Activated naive CD4-positive, alpha-beta T cell treated with anti-CD3 and anti-CD28 coated beads, Interleukin-2, amount 50 U/mL, for 72 hours (primary cell): ENCODE measurements around the gene PPP1R14B. TPM values are rescaled to one million over a fixed set of nuclear protein-coding genes. Genes with fewer than 3 reads are reported as not detected.
"Not testable (repeated sequence)": the region's sequence is repeated elsewhere in the genome, so short reads cannot be mapped to it uniquely, and the experiment has no call there.

ENCODE experiments used
- ATAC-seq, 2 donors: fragments of 150-1000 bp; cut with Tn5 transposase; 2 replicates each; pipeline ENCODE4 v1.10.0; 2021; ENCODE audit warnings: mild to moderate bottlenecking in 2 of 2, moderate library complexity in 2 of 2
- DNase-seq, 2 donors: peaks; one replicate each; pipeline ENCODE4 v3.0.0; 2021 to 2022; ENCODE audit warnings: low spot score in 2 of 2
- H3K27ac Mint-ChIP-seq, 2 donors: one replicate each; pipeline ENCODE4 v1.8.0; 2022; ENCODE audit warnings: mild to moderate bottlenecking in 2 of 2, mixed read lengths in 2 of 2
- H3K36me3 Mint-ChIP-seq, 2 donors: one replicate each; pipeline ENCODE4 v1.8.0; 2022; ENCODE audit warnings: mixed read lengths in 2 of 2
- H3K9me3 Mint-ChIP-seq, 2 donors: one replicate each; pipeline ENCODE4 v1.8.0; 2022; ENCODE audit warnings: mixed read lengths in 2 of 2
- total RNA-seq, 2 donors: library from RNA; stranded (reverse); gene quantifications; one replicate each; pipeline ENCODE4 v1.2.3, GENCODE V29; 2022

Gene PPP1R14B
- total RNA-seq, 2 donors from 2014 or later, result 177 to 262 TPM

DNA sequence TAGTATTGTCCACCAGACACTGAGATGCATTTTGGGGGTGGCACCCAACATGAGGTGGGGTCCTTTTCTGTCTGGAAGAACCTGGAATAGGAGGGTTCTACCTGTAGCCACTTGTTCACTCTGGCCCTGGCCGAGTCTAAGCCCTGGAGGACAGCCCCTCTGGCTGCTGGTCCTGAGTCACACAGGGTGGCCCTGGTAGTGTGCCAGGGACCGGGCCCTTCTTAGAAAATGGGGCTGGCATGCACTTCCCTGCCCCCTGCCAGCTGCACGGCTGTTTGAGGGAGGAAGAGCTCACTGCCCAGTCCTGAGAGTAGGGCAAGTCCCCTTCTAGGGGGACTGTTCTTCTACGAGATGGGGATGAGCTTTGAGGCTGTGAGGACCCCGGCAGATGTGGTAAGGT is 6.7 kb upstream of the PPP1R14B start:
- ATAC-seq, result no peak
- Mint-ChIP-seq H3K36me3 (no peaks in the 10 kb centered on the region), H3K27ac (peak overlapping the region in 1 of 2 donors; percentile 46), H3K9me3 (no peaks in the 10 kb centered on the region)
- no peak for DNase-seq

DNA sequence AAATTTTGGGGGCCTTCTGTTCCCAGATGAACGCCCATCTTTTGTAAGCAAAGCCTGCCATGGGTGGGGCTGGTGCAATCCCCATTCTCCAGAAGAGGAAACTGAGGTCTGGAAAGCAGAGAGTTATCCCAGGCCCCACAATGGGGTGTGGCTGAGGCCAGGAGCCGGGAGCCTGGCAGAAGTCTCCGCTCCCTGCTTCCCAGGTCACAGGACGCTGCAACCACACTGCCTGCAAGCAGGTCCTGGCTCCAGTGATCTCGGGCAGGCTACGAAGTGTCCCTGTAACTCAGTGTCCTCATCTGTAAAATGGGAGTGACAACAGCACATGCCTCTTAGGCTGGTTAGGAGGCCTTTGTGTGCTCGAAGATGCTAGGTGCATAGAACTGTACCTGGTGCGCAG is 6.3 kb upstream of the PPP1R14B start:
- ATAC-seq (no peak), DNase-seq (no peak)
- Mint-ChIP-seq H3K36me3 (no peaks in the 10 kb centered on the region), H3K27ac (no peak overlapping the region), H3K9me3 (no peaks in the 10 kb centered on the region)

DNA sequence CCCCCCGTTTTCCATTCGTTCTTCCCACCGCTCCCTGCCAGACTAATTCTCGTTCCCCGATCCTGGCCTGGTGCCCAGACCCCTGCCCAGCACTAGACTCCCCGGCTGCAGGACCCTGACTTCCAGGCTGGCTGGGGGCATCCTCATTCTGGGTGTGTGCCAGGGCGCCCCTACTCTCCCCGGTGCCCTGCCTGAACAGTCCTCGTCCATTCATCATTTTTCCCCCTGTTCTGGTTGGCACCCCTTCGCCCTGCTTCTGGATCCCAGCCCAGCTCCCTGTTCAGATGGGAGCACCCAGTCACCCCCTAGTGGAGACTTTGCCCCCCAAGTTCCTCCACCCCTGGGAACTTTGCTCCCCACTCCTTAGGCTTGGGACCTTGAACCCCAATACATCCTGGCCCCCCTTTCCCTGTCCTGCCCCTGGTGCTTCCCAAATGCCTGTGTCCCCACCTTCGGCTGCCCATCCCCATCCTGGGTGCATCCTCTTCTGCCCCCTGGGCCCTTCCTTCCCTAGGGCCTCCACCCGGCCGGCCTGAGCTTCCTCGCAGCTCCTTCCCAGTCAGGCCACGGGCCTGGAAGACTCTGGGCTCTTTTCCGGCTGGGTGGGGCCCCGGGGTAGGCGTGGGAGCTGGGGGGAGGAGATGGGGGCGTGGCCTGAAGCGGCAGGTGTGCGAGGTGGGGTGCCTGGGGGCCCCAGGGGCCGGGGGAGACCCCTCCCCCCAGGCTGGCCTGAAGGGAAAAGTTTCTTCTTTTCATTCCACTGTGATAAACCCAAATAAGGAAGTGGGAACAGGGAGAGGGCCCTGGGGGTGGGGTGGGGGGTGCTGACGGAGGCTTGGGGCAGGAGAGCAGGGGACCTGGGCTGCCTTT is 5.5 kb upstream of the PPP1R14B start:
- Mint-ChIP-seq H3K27ac (peak overlapping the region; percentile 55 to 57), H3K36me3 (no peaks in the 10 kb centered on the region), H3K9me3 (no peaks in the 10 kb centered on the region)
- DNase-seq, result no peak
- peak in 1 of 2 donors; percentile 4 for ATAC-seq

GRCh38 chr11:64251753-64252002 is 4.9 kb upstream of the PPP1R14B start:
- ATAC-seq (no peak), DNase-seq (no peak)
- Mint-ChIP-seq H3K9me3 (no peaks in the 10 kb centered on the region), H3K27ac (peak overlapping the region in 1 of 2 donors; percentile 55), H3K36me3 (no peaks in the 10 kb centered on the region)

GRCh38 chr11:64251016-64251752 is 4.4 kb upstream of the PPP1R14B start, which contains the start of gene PLCB3:
TSS of gene PLCB3 (plus strand) at chr11:64251530. CDS start at chr11:64251650, 120 bp downstream.
- Mint-ChIP-seq H3K27ac (peak within 1 kb of the TSS; percentile 55 to 57), H3K36me3 (no peaks in the 10 kb centered on the region), H3K9me3 (no peaks in the 10 kb centered on the region)
- ATAC-seq (peak; percentile 73 to 74), DNase-seq (peak in 1 of 2 donors; percentile 79)

GRCh38 chr11:64250415-64251015 is 3.8 kb upstream of the PPP1R14B start:
- DNase-seq (no peak), ATAC-seq (no peak)
- Mint-ChIP-seq H3K27ac (no peak overlapping the region), H3K9me3 (no peaks in the 10 kb centered on the region), H3K36me3 (peaks cover 6% of the 10 kb centered on the region in 2 donors)

DNA sequence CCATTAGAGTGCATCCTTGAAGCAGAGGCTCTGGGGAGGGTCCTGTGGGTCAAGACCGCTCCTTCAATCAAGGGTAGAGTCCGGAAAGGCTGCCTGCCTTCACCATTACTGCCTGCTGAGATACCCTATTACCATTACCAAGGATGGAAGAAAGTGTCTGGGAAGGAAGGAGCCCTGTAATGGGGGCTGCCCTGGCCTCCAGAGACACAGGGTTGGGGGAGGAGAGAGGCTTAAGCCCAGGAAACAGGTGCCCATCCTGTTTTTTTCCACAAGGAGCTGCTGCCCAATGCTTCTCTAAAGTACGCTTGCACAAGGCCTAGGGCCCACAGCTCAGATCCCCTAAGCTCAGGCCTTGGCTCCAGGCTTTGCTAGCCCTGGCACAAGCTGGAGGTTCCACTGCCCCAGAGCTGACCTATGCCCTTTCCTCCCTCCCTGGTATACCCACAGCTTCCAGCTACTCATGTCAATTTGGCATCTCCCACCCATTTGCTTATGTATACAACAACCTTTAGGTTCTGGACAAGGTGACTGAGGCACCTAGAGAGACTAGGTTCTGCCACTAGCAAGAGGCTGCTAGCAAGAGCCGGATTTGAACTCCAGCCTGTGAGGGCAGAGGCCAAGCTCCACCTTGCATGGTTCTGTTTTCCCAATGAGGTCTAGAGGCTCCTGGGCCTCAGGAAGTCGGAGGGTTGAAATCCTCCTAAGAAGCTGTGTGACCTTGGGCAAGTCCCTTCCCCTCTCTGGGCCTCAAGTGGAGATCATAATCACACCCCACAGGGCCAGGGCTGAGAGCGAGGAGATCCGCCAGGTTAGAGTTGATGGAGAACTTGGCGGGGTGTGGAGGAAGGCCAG is 3.0 kb upstream of the PPP1R14B start:
- no peak overlapping the region for H3K27ac Mint-ChIP-seq
- no peaks in the 10 kb centered on the region for H3K9me3 Mint-ChIP-seq
- ATAC-seq (no peak), DNase-seq (no peak)
- H3K36me3 Mint-ChIP-seq, result peaks cover 6% of the 10 kb centered on the region in 2 donors

DNA sequence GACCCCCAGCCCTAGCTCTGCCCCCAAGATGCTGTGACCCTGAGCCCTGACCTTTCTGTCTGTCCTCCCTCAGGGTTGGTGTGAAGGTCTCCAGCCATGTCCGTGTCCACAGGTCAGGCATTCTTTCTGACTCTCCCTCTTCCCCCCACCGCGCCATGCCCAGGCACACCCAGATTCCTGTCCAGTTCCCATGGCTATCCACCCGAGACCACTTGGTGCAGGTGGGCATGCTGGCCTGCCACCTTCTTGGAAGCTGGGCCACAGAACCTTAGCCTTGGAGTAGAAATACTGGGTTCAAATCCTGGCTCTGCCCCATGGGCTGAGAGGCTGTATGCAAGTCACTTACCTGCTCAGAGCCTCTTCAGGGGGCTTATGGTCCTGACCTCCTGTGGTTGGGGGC is 2.3 kb upstream of the PPP1R14B start:
- H3K27ac Mint-ChIP-seq, result no peak overlapping the region
- no peak for ATAC-seq
- H3K36me3 Mint-ChIP-seq, result peaks cover 6% of the 10 kb centered on the region in 2 donors
- no peak for DNase-seq
- no peaks in the 10 kb centered on the region for H3K9me3 Mint-ChIP-seq

GRCh38 chr11:64248578-64248977 is 1.8 kb upstream of the PPP1R14B start:
- H3K27ac Mint-ChIP-seq, result no peak overlapping the region
- DNase-seq (no peak), ATAC-seq (no peak)
- H3K36me3 Mint-ChIP-seq, result peaks cover 6 to 9% of the 10 kb centered on the region in 2 donors
- H3K9me3 Mint-ChIP-seq, result no peaks in the 10 kb centered on the region

DNA sequence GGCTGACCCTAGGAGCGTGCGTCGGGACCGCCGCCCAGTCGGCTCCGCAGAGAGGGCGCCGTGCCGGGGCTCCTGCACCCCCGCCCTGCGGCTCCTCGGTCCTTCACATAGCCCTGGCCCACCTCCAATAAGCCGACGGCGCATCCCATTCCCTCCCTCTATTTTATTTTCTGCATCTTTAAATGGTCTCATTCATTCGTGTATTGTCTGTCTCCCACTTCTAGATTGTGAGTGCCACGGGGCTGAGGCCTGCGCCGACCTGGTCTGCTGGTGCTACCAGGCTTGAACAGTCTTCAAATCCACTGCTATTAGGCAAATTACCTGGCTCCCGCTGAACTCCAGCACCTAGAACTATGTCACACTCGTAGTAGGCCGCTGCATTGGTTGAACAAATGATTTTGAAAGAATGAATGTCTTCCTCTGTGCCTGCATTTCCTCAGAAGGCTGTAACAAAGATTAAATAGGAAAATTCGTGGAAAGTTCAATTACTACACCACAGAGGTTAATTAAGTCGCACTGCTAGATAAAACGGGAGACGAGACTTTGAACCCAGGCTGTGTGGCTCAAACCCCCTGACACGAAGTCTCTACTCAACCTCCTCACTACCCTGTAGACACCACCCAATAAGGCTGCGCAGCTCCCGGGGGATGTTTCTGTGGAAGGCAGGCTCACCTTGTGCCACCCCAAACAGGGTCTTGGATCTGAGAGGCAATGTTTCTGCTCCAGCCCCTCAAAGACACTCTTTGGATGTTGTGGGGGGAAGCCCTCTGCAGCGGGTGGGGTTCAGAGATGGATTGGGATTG is 1.2 kb upstream of the PPP1R14B start:
- peak overlapping the region in 1 of 2 donors; percentile 65 for H3K27ac Mint-ChIP-seq

DNA sequence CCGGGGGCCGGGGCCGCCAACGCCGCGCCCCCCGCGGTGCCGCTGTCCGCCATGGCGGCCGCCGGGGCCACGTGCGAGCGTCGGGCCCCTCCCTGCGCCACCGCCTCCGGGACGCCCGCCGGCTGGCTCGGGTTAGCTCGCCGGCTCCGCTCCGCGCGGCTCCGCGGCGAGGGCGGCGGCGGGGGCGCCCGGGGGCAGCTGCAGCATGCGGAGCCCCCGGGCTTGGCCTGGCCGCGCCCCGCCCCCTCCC is 197 bp downstream of the PPP1R14B start:
- not testable (repeated sequence) for DNase-seq, H3K9me3 Mint-ChIP-seq
- Mint-ChIP-seq H3K27ac (peak overlapping the region in 1 of 2 donors; percentile 93), H3K36me3 (peaks cover 6 to 16% of the 10 kb centered on the region in 2 donors)
- ATAC-seq, result peak; percentile 3 to 29

More for the DNA sequence above, 1.2 kb upstream of the PPP1R14B start:
- no peak for DNase-seq
- Mint-ChIP-seq H3K36me3 (peaks cover 6 to 16% of the 10 kb centered on the region in 2 donors), H3K9me3 (no peaks in the 10 kb centered on the region)
- no peak for ATAC-seq

DNA sequence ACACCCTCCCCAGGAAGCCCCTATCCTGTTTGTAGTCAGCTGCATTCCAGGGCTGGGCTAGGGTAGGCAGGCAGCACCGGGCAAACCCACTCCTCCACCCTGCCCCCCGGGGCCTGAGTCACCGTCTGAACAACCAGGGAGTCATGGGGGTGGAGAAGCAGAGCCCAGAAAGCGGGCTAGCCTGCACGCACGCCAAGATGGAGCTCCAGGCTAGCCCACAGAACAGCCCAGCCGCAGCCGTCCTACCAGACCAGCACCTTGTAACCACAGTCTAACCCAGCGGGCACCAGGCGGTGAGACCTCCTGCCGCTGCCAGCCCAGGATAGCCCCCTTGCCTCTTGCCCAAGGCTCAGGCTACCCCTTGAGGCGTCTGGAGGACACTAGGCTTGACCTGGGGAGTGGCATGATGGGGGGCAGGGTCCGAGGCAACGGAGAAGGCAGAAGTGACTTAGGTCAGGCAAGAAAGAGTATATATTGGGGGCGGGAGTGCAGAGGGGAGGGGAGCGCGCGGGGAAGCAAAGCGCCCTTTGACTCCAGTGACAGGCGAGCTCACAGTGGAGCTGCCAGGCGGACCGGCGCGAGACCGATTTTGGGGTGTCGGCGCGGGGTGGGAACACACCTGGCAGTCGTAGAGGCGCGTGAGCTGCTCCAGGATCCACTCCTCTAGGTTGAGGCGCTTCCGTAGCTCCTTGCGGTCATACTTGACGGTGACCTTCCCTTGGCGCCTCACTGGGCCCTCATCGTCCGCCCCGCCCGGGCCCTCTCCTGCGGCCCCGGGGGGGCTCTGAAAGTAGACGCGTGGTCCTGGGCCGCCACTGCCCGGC is 734 bp downstream of the PPP1R14B start:
- no peaks in the 10 kb centered on the region for H3K9me3 Mint-ChIP-seq
- peak; percentile 72 to 87 for DNase-seq
- peak in 1 of 2 donors; percentile 55 for ATAC-seq
- peaks cover 6 to 16% of the 10 kb centered on the region in 2 donors for H3K36me3 Mint-ChIP-seq
- peak overlapping the region; percentile 91 to 93 for H3K27ac Mint-ChIP-seq

GRCh38 chr11:64245401-64245796 is 1.3 kb downstream of the PPP1R14B start:
- Mint-ChIP-seq H3K36me3 (peaks cover 7 to 16% of the 10 kb centered on the region in 2 donors), H3K9me3 (no peaks in the 10 kb centered on the region), H3K27ac (peak overlapping the region; percentile 91 to 93)
- DNase-seq, result no peak
- ATAC-seq, result no peak

GRCh38 chr11:64244966-64245365 is 1.8 kb downstream of the PPP1R14B start:
- no peaks in the 10 kb centered on the region for H3K9me3 Mint-ChIP-seq
- H3K36me3 Mint-ChIP-seq, result peaks cover 11 to 16% of the 10 kb centered on the region in 2 donors
- DNase-seq, result no peak
- peak overlapping the region in 1 of 2 donors; percentile 93 for H3K27ac Mint-ChIP-seq
- no peak for ATAC-seq

DNA sequence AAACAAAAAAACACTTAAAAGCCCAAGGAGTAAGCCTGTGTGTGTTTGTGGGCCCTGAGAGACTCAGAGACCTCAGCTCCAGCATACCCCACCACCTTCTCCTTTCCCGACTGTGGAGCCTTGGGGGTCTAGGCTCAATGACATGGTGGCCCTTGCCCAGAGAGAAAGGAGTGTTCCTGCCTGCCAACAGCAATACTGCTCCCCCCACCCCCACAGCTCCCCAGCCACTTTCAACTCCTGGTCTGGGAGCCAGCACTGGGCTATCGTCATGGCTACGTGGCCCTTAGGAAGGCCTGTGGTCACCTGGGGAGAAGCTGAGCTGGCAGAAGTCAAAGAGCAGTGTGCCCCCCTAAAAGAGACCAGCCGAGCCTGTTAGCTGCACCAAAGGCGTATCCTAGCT is 2.6 kb downstream of the PPP1R14B start:
- no peaks in the 10 kb centered on the region for H3K9me3 Mint-ChIP-seq
- no peak for DNase-seq
- peaks cover 11 to 16% of the 10 kb centered on the region in 2 donors for H3K36me3 Mint-ChIP-seq
- ATAC-seq, result no peak
- H3K27ac Mint-ChIP-seq, result peak overlapping the region; percentile 29 to 32
